ENCODE results near the gene JMJD8.

The JMJD8 gene

GRCh38 chr16:721765-722540 lies 37.8 kb upstream of the JMJD8 start:
- peak in 1 of 2 experiments; percentile 18 for DNase-seq

- DNase-seq = peak; percentile 88 to 89
Measured at GRCh38 chr16:720990-721764, 37.0 kb upstream of the JMJD8 start, which contains the start of gene ANTKMT. TSS of gene ANTKMT (plus strand) at chr16:721146. CDS start at chr16:721275, 129 bp downstream.

GRCh38 chr16:720447-720989 lies 36.4 kb upstream of the JMJD8 start:
- DNase-seq = peak; percentile 65 to 74

- peak in 1 of 2 experiments; percentile 45 for DNase-seq
Measured at GRCh38 chr16:719815-720446, 35.8 kb upstream of the JMJD8 start.

- DNase-seq = no peak
Measured at GRCh38 chr16:718922-719321, 34.8 kb upstream of the JMJD8 start.

GRCh38 chr16:718389-718788 lies 34.3 kb upstream of the JMJD8 start:
- no peak for DNase-seq

GRCh38 chr16:717450-718245 lies 33.5 kb upstream of the JMJD8 start:
- DNase-seq = no peak

- no peak for DNase-seq
Measured at GRCh38 chr16:716768-717325, 32.7 kb upstream of the JMJD8 start.

- DNase-seq = no peak
Measured at GRCh38 chr16:716200-716568, 32.0 kb upstream of the JMJD8 start.

GRCh38 chr16:715477-716199 lies 31.5 kb upstream of the JMJD8 start:
- no peak for DNase-seq

GRCh38 chr16:714558-715476 lies 30.7 kb upstream of the JMJD8 start, which contains the start of gene METRN:
TSS of gene METRN (plus strand) at chr16:715118. CDS start at chr16:715290, 172 bp downstream.
- DNase-seq = peak; percentile 71 to 75

GRCh38 chr16:714079-714478 lies 29.9 kb upstream of the JMJD8 start:
- no peak for DNase-seq

GRCh38 chr16:712740-713250 lies 28.7 kb upstream of the JMJD8 start:
- peak in 1 of 2 experiments; percentile 43 for DNase-seq

- peak; percentile 51 for DNase-seq
Measured at GRCh38 chr16:711548-712320, 27.6 kb upstream of the JMJD8 start.

GRCh38 chr16:711084-711483 lies 26.9 kb upstream of the JMJD8 start:
- DNase-seq = no peak

GRCh38 chr16:710500-711075 lies 26.5 kb upstream of the JMJD8 start:
- DNase-seq = no peak

GRCh38 chr16:709566-710499 lies 25.7 kb upstream of the JMJD8 start:
- peak; percentile 74 to 81 for DNase-seq

- no peak for DNase-seq
Measured at GRCh38 chr16:708959-709358, 24.8 kb upstream of the JMJD8 start.

All from NCI-H2081 (cell line).